Adrenal gland (tissue), 12 donors: Measurements from ENCODE around the gene MAPT. TPM values are rescaled to one million over a fixed set of nuclear protein-coding genes. Genes with fewer than 3 reads are reported as not detected.

Experiments used
- DNase-seq, 7 donors: peaks; one replicate each; pipeline ENCODE4 v3.0.0-alpha.2; 2019 to 2020
- H3K27ac ChIP-seq, 5 donors: fragments of 200-600 bp; sonication (generic) in 4 of 5; 1 replicate in 3 of 5; 2 replicates in 2 of 5; pipeline versions ENCODE4 v1.5.1 to v1.8.0; 2016 to 2020; ENCODE audit warnings: mild to moderate bottlenecking in 1 of 5
- H3K27me3 ChIP-seq: fragments of 200-600 bp; 2 replicates; pipeline ENCODE4 v1.8.0; 2021
- H3K36me3 ChIP-seq, 2 donors: fragments of 200-600 bp; replicated peaks in 1 of 2; 1 replicate in 1 of 2; 2 replicates in 1 of 2; pipeline versions ENCODE4 v1.5.1 to v1.8.0; 2018 to 2022
- H3K4me1 ChIP-seq, 2 donors: fragments of 200-600 bp; replicated peaks in 1 of 2; 1 replicate in 1 of 2; 2 replicates in 1 of 2; pipeline versions ENCODE4 v1.5.1 to v1.8.0; 2018 to 2021
- H3K4me3 ChIP-seq, 4 donors: fragments of 200-600 bp; sonication (generic) in 3 of 4; one replicate each; pipeline ENCODE4 v1.5.1; 2016 to 2018
- H3K9me3 ChIP-seq, 3 donors: fragments of 200-600 bp; sonication (generic) in 1 of 3; replicated peaks in 1 of 3; 1 replicate in 2 of 3; 2 replicates in 1 of 3; pipeline versions ENCODE4 v1.5.1 to v1.8.0; 2016 to 2021
- CTCF ChIP-seq, 6 experiments: fragments of 450-650 bp in 4 of 6; fragments of 200-600 bp in 2 of 6; sonication (generic) in 1 of 6; IDR thresholded peaks; 1 replicate in 5 of 6; 2 replicates in 1 of 6; pipeline versions ENCODE4 v1.5.1 to v1.8.0; 2016 to 2021; ENCODE audit warnings: antibody characterized with exemption in 6 of 6, mild to moderate bottlenecking in 2 of 6, moderate library complexity in 1 of 6
- POLR2A ChIP-seq, 2 donors: fragments of 450-650 bp; IDR thresholded peaks; one replicate each; pipeline ENCODE4 v1.6.1; 2017; ENCODE audit warnings: antibody characterized with exemption in 2 of 2, mild to moderate bottlenecking in 2 of 2, moderate library complexity in 1 of 2
- WGBS, 4 donors: extraction: QIAGEN DNeasy Blood & Tissue Kit in 2 of 4; methylation state at CpG; one replicate each; pipeline versions ENCODE4 v1.1.5 to v1.1.7; 2013 to 2017; 5-methylcytosine and 5-hydroxymethylcytosine counted together
- intact Hi-C, 2 donors: fragments of 100-400 bp; cut with DNase I; formaldehyde crosslinking; loops; one replicate each; pipeline versions ENCODE4 v1.14.1 to v1.15.0; 2022 to 2023
- polyA plus RNA-seq, 3 donors: library from polyadenylated mRNA; stranded (reverse); fragments of 200-250 nt in 2 of 3; fragments of 350-450 nt in 1 of 3; fragmentation: Illumina TruSeq in 1 of 3; extraction: RNeasy Lipid Tissue Mini Kit (QIAGEN cat#74804) in 1 of 3; gene quantifications; one replicate each; pipeline ENCODE4 v1.2.3, GENCODE V29; 2013 to 2014
- total RNA-seq, 9 donors: library from RNA; depleted of rRNA in 4 of 9; stranded (reverse); fragments of >200 nt in 4 of 9; fragments of 120-200 nt in 1 of 9; fragmentation: NEBNext Ultra II Directional in 1 of 9; extraction: Animal tissue kit (Norgen Biotek cat#: 25700) in 1 of 9; gene quantifications; one replicate each; pipeline versions ENCODE4 v1.1.0 to v1.2.4, GENCODE V29; 2013 to 2023
- donor health status: healthy with polysubstance abuse.
- donor health status: Bipolar disorder and iron deficiency.
- donor health status: DM: yes; HTN: yes; CAD: no.
- donor health status: DM: no; HTN: no; CAD: no.
- donor health status: DM: no; HTN: no; CAD: no.
- donor health status: DM: yes; HTN: yes; CAD: no.

Gene MAPT
- total and polyA plus RNA-seq, 12 donors: 0.72 to 17.6 (median 3.3) TPM

- H3K4me3 ChIP-seq: no peak overlapping the region
- no peak for TF ChIP-seq CTCF (IDR thresholded peaks at IDR 0.05)
- no peak for TF ChIP-seq POLR2A (IDR thresholded peaks at IDR 0.05)
- no peaks in the 10 kb centered on the region for H3K9me3 ChIP-seq
- H3K27me3 ChIP-seq: no peaks in the 10 kb centered on the region
- H3K36me3 ChIP-seq: peaks cover 0 to 43% of the 10 kb centered on the region in 2 donors
- intact Hi-C loops: loop anchor here in 1 of 2 donors (5.0 kb wide), 2 partner anchors 40 to 170 kb away; no protein-coding TSS in a partner anchor
- peaks cover 14 to 36% of the 10 kb centered on the region in 2 donors for H3K4me1 ChIP-seq
- H3K27ac ChIP-seq: no peak overlapping the region
- DNase-seq: no peak
- 76 to 85% (median 81%) methylated on average over 2 of the region's 2 CpGs for whole genome bisulfite sequencing, 4 donors
Measured at GRCh38 chr17:46042246-46042645, 147.9 kb downstream of the MAPT start.

GRCh38 chr17:46042925-46043324, 148.6 kb downstream of the MAPT start:
- peak overlapping the region in 1 of 5 donors; percentile 15 for H3K27ac ChIP-seq
- H3K4me3 ChIP-seq: no peak overlapping the region
- no peaks in the 10 kb centered on the region for H3K27me3 ChIP-seq
- no peak for TF ChIP-seq CTCF (IDR thresholded peaks at IDR 0.05)
- no peak for TF ChIP-seq POLR2A (IDR thresholded peaks at IDR 0.05)
- no peaks in the 10 kb centered on the region for H3K9me3 ChIP-seq
- 74 to 81% (median 80%) methylated on average over 3 of the region's 3 CpGs for WGBS, 4 donors
- no peak for DNase-seq
- intact Hi-C loops: loop anchor here in 1 of 2 donors (5.0 kb wide), 2 partner anchors 41 to 169 kb away; no protein-coding TSS in a partner anchor
- H3K36me3 ChIP-seq: peaks cover 0 to 41% of the 10 kb centered on the region in 2 donors
- H3K4me1 ChIP-seq: peaks cover 14 to 39% of the 10 kb centered on the region in 2 donors

- intact Hi-C loops: loop anchor here in 1 of 2 donors (2.0 to 5.0 kb wide), 3 partner anchors 41 to 169 kb away; partner anchors contain the start of gene KANSL1
- Histone ChIP-seq H3K27me3 (no peaks in the 10 kb centered on the region), H3K4me3 (no peak overlapping the region), H3K9me3 (no peaks in the 10 kb centered on the region), H3K36me3 (peaks cover 0 to 37% of the 10 kb centered on the region in 2 donors), H3K27ac (peak overlapping the region in 4 of 5 donors; percentile 19 to 40 (median 27)), H3K4me1 (peaks cover 14 to 39% of the 10 kb centered on the region in 2 donors)
- DNase-seq: no peak
- TF ChIP-seq POLR2A (IDR thresholded peaks at IDR 0.05): no peak
- no peak for TF ChIP-seq CTCF (IDR thresholded peaks at IDR 0.05)
- WGBS, 4 donors: 86 to 95% (median 92%) methylated on average over 3 of the region's 3 CpGs
Measured at GRCh38 chr17:46043606-46044005, 149.3 kb downstream of the MAPT start.

- Histone ChIP-seq H3K27ac (peak overlapping the region in 4 of 5 donors; percentile 19 to 68 (median 34)), H3K27me3 (no peaks in the 10 kb centered on the region), H3K9me3 (no peaks in the 10 kb centered on the region), H3K36me3 (peaks cover 0 to 36% of the 10 kb centered on the region in 2 donors), H3K4me3 (no peak overlapping the region), H3K4me1 (peaks cover 14 to 35% of the 10 kb centered on the region in 2 donors)
- DNase-seq: peak; percentile 79 to 94 (median 84)
- TF ChIP-seq CTCF (IDR thresholded peaks at IDR 0.05) (peak; percentile 74 to 98 (median 90)), POLR2A (IDR thresholded peaks at IDR 0.05) (no peak)
- WGBS, 4 donors: 36 to 40% (median 37%) methylated on average over 5 of the region's 5 CpGs
- intact Hi-C loops: loop anchor here in 1 of 2 donors (2.0 to 5.0 kb wide), 3 partner anchors 42 to 168 kb away; partner anchors contain the start of gene KANSL1
Measured at GRCh38 chr17:46044286-46044928, 150.1 kb downstream of the MAPT start.
